Measurements from ENCODE around the gene FBN1. TPM values are rescaled to one million over a fixed set of nuclear protein-coding genes. Genes with fewer than 3 reads are reported as not detected.

FBN1 gene
- total and polyA plus RNA-seq, 2 of the 13 experiments (the other 11 are each of a cell fraction or from before 2014, with no cell fraction given): 1.5 to 3.0 TPM

DNA sequence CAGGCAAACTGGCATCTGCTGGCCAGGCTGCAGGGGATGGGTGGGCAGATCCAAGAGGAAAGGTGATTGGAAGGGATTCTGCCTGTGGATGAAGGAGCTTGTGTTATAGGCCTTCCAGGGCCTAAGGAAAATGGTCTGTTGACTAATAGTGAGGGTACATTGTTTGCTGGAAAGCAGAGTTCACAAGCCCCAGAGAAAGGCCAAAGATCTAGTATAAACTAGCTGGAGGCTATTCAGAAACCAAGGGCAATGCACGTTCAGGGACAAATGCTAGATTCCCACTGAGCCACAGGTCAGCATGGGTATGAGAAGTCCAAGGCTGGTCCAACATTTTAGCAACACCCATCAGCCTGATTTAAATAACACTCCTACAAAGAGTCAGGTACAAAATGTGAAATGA is 74.7 kb downstream of the FBN1 start:
- in situ Hi-C loops (cut with HindIII; ENCODE audit: extremely low pct_ligation_motif_present, low pct_unique_long_range_greater_than_20kb) (no loop called here), intact Hi-C loops (cut with micrococcal nuclease; ENCODE audit: unreplicated experiment) (no loop called here)
- Histone ChIP-seq H3K9ac (ENCODE audit: insufficient read depth, low read depth, low read length) (no peak overlapping the region), H3K79me2 (ENCODE audit: insufficient read depth, low read length) (no peaks in the 10 kb centered on the region), H3K4me1 (ENCODE audit: insufficient read depth, low read length) (peaks cover 11% of the 10 kb centered on the region; the same call in 1 of the 2 replicates), H3K4me3 (replicated peaks in 1 of 3; ENCODE audit: insufficient read depth in 1 of 3, low read depth in 2 of 3, low read length in 3 of 3) (no peak overlapping the region), H3K36me3 (replicated peaks in 1 of 2; ENCODE audit: control insufficient read depth in 1 of 2, insufficient read depth in 2 of 2, low read length in 2 of 2) (no peaks in the 10 kb centered on the region), H4K20me1 (ENCODE audit: insufficient read depth, low read length) (no peaks in the 10 kb centered on the region), H3K4me2 (ENCODE audit: low read depth, low read length) (no peak overlapping the region), H2AFZ (ENCODE audit: low read length) (no peak overlapping the region), H3K9me3 (ENCODE audit: low read length) (no peaks in the 10 kb centered on the region), H3K27ac (ENCODE audit: extremely low read length, insufficient read depth, low read length) (peak overlapping the region; percentile 27), H3K27me3 (ENCODE audit: control insufficient read depth in 1 of 2, insufficient read depth in 2 of 2, low read length in 2 of 2) (no peaks in the 10 kb centered on the region)
- BruUV-seq (replicated peaks): no TSS peak
- 0% methylated on average over 1 of the region's 1 CpG for WGBS (ENCODE audit: low lambda C conversion rate)
- POLR2A ChIA-PET: interaction anchor here (0.6 kb wide), 1 partner anchor 64 kb away, joined by 4 read pairs; no protein-coding TSS in a partner anchor
- peak; percentile 92 for ATAC-seq
- DNase-seq (ENCODE audit: low spot score): no peak
- no peak for FAIRE-seq
- CTCF ChIA-PET (ENCODE audit: low intra/inter-chr PET ratio, low total read pairs): no interaction called here
- TF ChIP-seq, protein P1, sequence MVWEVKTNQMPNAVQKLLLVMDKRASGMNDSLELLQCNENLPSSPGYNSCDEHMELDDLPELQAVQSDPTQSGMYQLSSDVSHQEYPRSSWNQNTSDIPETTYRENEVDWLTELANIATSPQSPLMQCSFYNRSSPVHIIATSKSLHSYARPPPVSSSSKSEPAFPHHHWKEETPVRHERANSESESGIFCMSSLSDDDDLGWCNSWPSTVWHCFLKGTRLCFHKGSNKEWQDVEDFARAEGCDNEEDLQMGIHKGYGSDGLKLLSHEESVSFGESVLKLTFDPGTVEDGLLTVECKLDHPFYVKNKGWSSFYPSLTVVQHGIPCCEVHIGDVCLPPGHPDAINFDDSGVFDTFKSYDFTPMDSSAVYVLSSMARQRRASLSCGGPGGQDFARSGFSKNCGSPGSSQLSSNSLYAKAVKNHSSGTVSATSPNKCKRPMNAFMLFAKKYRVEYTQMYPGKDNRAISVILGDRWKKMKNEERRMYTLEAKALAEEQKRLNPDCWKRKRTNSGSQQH (CRISPR knock-in tag; IDR thresholded peaks at IDR 0.05; ENCODE audit: low read depth): no peak
- no peak for TF ChIP-seq SOX6 (IDR thresholded peaks at IDR 0.05)
- peak; percentile 34; the same call in 1 of the 2 replicates for TF ChIP-seq SOX6 (CRISPR knock-in tag; IDR thresholded peaks at IDR 0.05)
- TF ChIP-seq BCL6 (CRISPR knock-in tag; IDR thresholded peaks at IDR 0.05): peak; percentile 49
- 0 out of 2 replicates have a peak, but pooled peaks have one; percentile 8 for TF ChIP-seq HNF4A (CRISPR knock-in tag; IDR thresholded peaks at IDR 0.05)
- TF ChIP-seq ZNF547 (CRISPR knock-in tag; IDR thresholded peaks at IDR 0.05): no peak
- TF ChIP-seq ZNF703 (CRISPR knock-in tag; IDR thresholded peaks at IDR 0.05; ENCODE audit: borderline replicate concordance): no peak
- TF ChIP-seq SALL1 (CRISPR knock-in tag; IDR thresholded peaks at IDR 0.05): peak; percentile 36; the same call in 1 of the 2 replicates
- no peak for TF ChIP-seq ZNF629 (CRISPR knock-in tag; conservative IDR thresholded peaks at IDR 0.05)
- TF ChIP-seq, protein P2, sequence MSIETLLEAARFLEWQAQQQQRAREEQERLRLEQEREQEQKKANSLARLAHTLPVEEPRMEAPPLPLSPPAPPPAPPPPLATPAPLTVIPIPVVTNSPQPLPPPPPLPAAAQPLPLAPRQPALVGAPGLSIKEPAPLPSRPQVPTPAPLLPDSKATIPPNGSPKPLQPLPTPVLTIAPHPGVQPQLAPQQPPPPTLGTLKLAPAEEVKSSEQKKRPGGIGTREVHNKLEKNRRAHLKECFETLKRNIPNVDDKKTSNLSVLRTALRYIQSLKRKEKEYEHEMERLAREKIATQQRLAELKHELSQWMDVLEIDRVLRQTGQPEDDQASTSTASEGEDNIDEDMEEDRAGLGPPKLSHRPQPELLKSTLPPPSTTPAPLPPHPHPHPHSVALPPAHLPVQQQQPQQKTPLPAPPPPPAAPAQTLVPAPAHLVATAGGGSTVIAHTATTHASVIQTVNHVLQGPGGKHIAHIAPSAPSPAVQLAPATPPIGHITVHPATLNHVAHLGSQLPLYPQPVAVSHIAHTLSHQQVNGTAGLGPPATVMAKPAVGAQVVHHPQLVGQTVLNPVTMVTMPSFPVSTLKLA (IDR thresholded peaks at IDR 0.05): no peak
- peak; percentile 37; the same call in 1 of the 2 replicates for TF ChIP-seq RARA (CRISPR knock-in tag; IDR thresholded peaks at IDR 0.05)
- TF ChIP-seq SNRNP70 (IDR thresholded peaks at IDR 0.05; ENCODE audit: low read depth, low read length): no peak
- no peak for TF ChIP-seq RFXANK (CRISPR knock-in tag; IDR thresholded peaks at IDR 0.05)
- TF ChIP-seq, protein P3, sequence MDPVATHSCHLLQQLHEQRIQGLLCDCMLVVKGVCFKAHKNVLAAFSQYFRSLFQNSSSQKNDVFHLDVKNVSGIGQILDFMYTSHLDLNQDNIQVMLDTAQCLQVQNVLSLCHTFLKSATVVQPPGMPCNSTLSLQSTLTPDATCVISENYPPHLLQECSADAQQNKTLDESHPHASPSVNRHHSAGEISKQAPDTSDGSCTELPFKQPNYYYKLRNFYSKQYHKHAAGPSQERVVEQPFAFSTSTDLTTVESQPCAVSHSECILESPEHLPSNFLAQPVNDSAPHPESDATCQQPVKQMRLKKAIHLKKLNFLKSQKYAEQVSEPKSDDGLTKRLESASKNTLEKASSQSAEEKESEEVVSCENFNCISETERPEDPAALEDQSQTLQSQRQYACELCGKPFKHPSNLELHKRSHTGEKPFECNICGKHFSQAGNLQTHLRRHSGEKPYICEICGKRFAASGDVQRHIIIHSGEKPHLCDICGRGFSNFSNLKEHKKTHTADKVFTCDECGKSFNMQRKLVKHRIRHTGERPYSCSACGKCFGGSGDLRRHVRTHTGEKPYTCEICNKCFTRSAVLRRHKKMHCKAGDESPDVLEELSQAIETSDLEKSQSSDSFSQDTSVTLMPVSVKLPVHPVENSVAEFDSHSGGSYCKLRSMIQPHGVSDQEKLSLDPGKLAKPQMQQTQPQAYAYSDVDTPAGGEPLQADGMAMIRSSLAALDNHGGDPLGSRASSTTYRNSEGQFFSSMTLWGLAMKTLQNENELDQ (CRISPR knock-in tag; IDR thresholded peaks at IDR 0.05; ENCODE audit: borderline replicate concordance): no peak
- no peak for TF ChIP-seq ZFP62 (CRISPR knock-in tag; IDR thresholded peaks at IDR 0.05)
- TF ChIP-seq ZFX (CRISPR knock-in tag; IDR thresholded peaks at IDR 0.05; ENCODE audit: low read depth): 0 out of 2 replicates have a peak, but pooled peaks have one; percentile 15
